NCI-H146 treated with DMSO at 0.1 percent for 48 hours (cell line): ENCODE measurements around the gene PLCD3.

Experiments
- DNase-seq: peaks from one replicate; lab custom pipeline; 2025; ENCODE audit not compliant: unreplicated experiment; lab: John Stamatoyannopoulos, UW

Gene PLCD3

DNA sequence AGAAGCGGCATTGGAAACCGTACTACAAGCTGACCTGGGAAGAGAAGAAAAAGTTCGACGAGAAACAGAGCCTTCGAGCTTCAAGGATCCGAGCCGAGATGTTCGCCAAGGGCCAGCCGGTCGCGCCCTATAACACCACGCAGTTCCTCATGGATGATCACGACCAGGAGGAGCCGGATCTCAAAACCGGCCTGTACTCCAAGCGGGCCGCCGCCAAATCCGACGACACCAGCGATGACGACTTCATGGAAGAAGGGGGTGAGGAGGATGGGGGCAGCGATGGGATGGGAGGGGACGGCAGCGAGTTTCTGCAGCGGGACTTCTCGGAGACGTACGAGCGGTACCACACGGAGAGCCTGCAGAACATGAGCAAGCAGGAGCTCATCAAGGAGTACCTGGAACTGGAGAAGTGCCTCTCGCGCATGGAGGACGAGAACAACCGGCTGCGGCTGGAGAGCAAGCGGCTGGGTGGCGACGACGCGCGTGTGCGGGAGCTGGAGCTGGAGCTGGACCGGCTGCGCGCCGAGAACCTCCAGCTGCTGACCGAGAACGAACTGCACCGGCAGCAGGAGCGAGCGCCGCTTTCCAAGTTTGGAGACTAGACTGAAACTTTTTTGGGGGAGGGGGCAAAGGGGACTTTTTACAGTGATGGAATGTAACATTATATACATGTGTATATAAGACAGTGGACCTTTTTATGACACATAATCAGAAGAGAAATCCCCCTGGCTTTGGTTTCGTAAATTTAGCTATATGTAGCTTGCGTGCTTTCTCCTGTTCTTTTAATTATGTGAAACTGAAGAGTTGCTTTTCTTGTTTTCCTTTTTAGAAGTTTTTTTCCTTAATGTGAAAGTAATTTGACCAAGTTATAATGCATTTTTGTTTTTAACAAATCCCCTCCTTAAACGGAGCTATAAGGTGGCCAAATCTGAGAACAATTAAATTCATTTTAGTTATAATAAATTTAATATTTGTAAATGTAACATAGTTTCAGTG lies 17.7 kb upstream of the PLCD3 start:
- peak; percentile 25 for DNase-seq

GRCh38 chr17:45149037-45149668 lies 16.8 kb upstream of the PLCD3 start:
- DNase-seq: peak; percentile 69

DNA sequence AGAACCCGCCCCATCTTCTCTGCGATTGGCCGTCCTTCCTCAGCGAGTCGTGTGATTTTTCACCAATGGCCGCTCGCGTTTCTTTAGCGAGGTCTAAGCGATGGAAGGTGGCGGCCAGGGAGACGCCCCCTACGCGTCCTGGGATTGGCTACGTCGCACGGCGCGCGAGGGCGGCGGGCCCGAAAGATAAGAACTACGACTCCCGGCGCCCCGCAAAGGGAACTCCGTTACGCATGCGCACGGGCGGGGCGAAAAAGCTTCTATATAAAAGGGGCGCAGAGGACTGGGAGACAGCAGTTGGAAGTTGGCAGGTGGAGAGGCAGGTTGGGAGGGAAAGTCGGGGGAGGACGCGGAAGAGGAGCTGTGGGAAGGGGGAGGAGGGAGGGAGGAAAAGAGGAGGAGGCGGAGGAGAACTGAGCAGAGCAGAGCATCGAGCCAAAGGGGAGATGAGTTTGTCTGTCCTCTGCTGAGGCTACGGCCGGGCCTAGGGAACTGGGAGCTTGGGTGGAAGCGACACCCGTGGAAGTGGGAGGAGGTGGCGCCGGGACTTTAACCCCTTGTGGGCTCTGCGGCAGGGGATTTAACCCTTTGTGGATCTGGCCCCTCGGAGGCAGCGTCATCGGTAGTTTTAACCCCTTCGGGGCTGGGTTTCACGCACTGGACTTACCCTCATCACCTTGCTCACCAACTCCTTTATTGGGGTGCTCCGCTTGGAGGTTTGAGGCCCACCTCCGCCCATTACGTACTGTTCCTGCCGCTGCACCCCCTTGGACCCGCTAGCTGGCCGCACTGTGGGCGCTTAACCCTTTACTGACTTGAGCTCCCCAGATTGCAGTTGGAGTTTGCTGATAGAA lies 16.1 kb upstream of the PLCD3 start, which contains the start of gene HEXIM1:
Gene HEXIM1, plus strand, starts transcription at position 293 of the 854 bp plus-strand sequence. CDS start 716 bp downstream, outside the sequence.
- peak; percentile 99 for DNase-seq

DNA sequence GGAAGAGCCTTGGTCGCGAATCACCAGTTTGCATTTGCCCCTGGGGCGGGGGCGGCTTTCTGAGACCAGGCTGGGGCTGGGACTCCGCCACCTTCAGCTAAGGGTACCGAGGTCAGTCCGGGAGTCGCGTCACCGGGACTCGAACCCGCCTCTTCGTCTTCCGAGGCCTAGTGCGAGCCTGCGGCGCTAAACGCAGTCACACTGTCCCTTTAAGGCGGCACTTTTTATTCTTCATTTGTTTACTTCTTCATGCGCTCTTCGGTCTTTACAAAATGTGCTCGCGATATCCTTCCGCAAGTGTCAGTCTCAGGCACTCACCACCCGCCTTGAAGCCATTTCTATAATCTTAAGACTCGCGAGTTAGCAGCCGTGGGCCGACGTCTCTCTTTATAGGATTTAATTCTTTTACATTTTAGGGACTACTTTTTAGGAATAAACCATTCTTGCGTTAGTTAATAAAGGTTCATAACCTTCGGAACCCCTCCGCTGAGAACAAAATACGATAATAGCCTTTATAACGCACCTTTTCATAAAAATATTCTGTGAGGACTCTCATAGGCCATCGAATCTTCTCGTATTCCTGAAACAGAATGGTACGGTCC lies 15.4 kb upstream of the PLCD3 start:
- peak; percentile 74 for DNase-seq

GRCh38 chr17:45146890-45147580 lies 14.7 kb upstream of the PLCD3 start:
- peak; percentile 61 for DNase-seq

- DNase-seq: no peak
Observed at GRCh38 chr17:45146592-45146889, 14.2 kb upstream of the PLCD3 start.

GRCh38 chr17:45146166-45146565 lies 13.9 kb upstream of the PLCD3 start:
- no peak for DNase-seq

DNA sequence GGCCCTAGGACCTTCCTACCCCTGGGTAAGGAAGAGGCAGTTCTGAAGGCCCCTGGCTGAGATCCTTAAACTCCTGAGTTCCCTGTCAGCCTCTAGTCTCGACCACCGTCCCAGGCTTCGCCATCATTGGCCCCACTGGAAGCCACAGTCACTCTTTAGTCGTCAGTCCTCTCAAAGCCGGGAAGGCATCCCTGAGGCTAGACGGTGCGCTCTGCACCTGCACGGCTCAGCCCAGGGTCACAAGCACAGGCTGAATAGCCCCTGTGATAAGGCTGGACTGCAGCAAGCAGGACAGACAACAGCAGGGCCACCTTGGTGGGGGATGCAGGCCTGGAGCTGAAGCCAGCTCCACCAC lies 12.7 kb upstream of the PLCD3 start:
- no peak for DNase-seq

DNA sequence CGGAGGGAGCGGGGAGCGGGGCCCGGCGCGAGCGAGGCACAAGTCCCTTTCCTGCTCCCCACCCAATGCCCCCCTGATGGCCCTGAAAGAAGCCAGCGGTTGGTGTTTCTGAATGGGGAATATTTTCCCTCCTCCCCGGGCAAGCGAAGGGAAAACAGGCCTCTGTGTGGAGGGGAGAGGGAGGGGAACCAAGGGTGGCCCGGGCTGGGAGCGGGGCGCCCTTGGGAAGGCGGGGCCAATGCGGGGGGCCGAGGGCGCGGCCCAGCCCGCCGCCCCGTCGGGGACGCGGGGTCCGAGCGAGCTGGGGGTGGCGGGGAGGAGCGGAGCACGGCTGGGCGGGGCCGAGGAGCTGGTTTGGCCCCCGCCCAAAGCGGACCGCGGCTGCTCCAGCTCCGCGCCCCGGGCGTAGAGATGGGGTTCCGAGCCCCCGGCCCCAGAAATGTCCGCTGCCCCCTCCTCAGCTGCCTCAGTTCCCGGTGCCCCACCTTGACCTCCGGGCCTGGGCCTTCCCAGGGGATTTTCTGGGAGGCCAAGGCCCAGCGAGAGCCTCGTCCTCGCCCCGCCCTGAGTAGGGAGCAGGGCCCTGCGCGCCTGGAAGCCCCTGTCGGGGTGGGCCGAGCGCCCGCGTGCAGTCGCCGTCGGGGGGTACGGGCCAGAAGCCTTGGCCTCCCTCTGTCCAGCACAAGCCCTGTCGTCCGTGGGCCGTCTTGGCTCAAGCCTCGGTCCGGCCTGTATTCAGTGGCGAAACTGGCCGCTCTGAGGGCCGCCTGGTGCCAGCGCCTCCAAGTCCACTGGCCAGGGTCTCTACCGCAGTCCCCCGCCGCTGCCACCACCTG lies 12.1 kb upstream of the PLCD3 start:
- DNase-seq: no peak

DNA sequence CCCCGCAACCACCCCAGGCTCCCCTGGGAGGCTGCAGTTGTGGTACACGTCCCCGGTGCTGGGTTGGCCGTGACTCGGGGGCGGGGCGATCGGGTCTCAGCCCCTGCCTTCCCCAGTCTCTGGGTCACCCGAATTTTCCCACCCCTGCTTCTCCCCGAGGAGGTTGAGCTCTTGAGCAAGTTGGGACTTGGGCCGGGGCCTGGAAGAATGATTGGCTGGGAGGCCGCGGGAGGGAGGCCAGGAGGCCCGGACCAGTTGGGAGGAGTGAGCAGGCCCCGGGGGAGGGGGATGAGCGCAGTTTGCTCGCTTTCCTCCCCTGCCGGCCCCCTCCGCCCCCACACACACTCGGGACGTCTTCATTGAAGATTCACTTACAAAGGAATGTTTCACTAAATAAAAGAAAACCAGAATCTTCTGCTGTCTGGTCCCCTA lies 11.5 kb upstream of the PLCD3 start:
- no peak for DNase-seq

GRCh38 chr17:45143094-45143670 lies 10.9 kb upstream of the PLCD3 start:
- DNase-seq: no peak

DNA sequence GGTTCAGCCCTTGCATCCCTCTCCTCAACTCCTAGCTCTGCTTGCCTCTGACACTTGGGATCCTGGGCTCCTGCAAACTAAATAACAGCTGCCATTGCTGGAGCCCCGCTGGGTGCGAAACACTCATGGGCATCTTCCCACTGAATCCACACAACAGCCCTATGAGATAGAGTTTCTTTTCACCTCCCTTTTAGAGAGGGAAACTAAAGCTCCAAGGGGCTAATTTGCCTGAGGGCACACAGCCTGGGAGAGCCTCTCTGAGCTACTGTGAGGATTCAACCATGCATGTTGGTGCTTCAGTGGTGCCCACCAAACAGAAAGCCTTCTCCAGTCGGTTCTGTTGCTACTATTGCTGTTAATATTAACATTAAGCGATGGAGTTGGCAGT lies 7.2 kb upstream of the PLCD3 start:
- no peak for DNase-seq

DNA sequence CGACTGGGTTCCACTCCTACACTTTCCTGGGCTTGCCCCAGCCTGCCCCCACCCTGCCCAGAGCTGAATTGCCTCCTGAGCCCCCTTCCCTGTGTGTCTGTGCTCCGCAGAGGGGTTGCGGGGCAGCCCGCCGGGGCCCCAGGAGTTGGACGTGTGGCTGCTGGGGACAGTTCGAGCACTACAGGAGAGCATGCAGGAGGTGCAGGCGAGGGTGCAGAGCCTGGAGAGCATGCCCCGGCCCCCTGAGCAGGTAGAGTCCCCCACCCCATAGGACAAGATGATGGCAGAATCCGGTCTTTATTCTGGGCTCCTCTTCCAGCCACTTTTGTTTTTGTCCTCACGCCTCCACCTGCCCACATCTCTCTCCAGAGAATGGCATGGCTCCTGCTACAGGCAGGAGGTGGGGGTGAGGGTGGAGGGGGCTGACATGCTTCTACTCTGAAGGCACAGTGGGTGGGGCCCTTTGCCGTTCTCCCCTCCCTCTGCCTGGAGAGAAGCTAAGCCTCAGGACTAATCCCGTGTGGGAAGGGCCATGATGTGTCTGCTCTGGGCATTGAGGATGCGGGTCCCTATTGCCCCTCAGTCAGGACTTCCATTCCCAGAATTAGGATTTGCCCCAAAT lies 6.7 kb upstream of the PLCD3 start:
- DNase-seq: no peak

GRCh38 chr17:45137561-45138305 lies 5.4 kb upstream of the PLCD3 start:
- DNase-seq: no peak

- DNase-seq: no peak
Observed at GRCh38 chr17:45136846-45137560, 4.7 kb upstream of the PLCD3 start.

DNA sequence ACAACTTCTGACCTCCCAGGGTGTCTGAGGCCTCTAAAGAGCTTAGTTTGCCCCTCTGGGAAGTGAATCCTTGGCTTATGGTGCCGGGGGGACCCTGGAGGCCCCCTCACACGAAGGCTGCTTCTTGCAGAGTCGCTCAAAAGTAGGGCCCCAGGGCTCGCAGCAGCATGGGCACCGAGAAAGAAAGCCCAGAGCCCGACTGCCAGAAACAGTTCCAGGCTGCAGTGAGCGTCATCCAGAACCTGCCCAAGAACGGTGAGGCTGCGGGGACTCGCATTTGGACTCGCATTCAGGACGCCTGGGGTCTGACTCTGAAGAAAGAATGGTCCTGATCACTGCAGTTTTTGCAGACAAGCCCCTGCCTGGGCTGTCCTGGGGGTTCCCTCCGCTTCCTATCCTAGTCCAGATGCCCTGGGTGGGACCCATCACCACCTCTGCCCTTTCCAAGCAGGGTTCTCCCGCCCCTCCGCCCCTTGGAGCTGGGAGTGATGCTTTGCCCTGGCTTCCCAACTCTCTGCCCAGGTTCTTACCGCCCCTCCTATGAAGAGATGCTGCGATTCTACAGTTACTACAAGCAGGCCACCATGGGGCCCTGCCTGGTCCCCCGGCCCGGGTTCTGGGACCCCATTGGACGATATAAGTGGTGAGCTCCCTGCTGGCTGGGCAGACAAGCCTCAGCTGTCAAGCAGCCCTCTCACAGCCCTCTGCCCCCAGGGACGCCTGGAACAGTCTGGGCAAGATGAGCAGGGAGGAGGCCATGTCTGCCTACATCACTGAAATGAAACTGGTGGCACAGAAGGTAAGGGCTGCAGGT lies 3.9 kb upstream of the PLCD3 start:
- no peak for DNase-seq
